ENCODE measurements around the gene ACAT2.
"Not testable (repeated sequence)": the region's sequence is repeated elsewhere in the genome, so short reads cannot be mapped to it uniquely, and the experiment has no call there.

The ACAT2 gene

DNA sequence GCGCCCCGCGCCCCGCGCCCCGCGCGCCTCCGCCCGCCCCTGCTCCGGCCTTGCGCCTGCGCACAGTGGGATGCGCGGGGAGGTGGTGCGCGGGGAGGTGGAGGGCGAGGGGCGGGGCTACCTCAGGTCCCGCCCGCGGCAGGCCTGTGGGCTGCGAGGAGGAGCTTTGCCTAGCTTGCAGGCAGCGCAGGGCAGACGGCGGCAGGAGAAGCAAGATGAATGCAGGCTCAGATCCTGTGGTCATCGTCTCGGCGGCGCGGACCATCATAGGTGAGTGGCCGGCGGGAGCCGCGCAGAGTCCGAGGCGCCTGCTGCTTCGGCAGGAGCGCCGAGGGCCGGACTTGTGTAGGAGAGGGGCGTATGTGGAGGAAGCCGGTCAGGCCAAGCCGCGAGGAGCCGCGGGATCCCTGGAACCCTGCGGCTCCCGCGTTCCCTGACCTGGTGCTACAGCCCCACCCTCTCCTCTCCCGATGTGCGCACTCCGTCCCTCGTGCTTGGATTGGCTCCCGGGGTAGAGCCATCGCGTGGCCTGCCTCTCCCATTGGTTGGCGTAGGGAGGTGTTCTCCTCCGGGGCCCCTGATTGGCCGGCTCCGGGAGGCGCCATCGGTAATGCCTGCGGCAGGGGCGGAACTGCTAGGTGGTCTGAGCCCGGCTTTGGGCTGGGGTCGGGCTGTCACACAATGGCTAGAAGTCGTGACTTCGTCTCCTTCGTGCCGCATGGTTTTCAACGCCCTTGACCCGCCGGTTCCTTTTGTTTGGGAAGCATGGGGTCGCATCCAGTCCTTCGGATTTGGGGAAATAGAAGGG, at the start of gene ACAT2:
Gene ACAT2, plus strand, starts transcription at position 173 of the 808 bp plus-strand sequence. Its CDS starts 43 bp downstream, at position 216.
- no peaks in the 10 kb centered on the region for H3K9me3 Mint-ChIP-seq
- ATAC-seq, result peak; percentile 98
- peaks cover 88% of the 10 kb centered on the region for H3K36me3 Mint-ChIP-seq
- H3K4me3 Mint-ChIP-seq, result peak within 1 kb of the TSS; percentile 74
- DNase-seq (ENCODE audit: low spot score in 2 of 2), result peak; percentile 84 to 93
- H3K4me1 Mint-ChIP-seq, result peaks cover 39% of the 10 kb centered on the region
- peak within 1 kb of the TSS; percentile 92 for H3K27ac Mint-ChIP-seq

DNA sequence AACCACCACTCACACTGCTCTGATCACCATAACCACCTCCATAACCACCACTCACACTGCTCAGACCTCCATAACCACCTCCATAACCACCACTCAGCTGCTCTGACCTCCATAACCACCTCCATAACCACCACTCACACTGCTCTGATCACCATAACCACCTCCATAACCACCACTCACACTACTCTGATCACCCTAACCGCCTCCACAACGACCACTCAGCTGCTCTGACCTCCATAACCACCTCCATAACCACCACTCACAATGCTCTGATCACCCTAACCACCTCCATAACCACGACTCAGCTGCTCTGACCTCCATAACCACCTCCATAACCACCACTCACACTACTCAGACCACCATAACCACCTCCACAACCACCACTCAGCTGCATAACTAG, 49.5 kb upstream of the ACAT2 start:
- H3K4me3 Mint-ChIP-seq, H3K4me1 Mint-ChIP-seq, H3K9me3 Mint-ChIP-seq, H3K27ac Mint-ChIP-seq, ATAC-seq, H3K36me3 Mint-ChIP-seq: not testable (repeated sequence)
- peak in 1 of 2 donors; percentile 40 for DNase-seq (ENCODE audit: low spot score in 2 of 2)

DNA sequence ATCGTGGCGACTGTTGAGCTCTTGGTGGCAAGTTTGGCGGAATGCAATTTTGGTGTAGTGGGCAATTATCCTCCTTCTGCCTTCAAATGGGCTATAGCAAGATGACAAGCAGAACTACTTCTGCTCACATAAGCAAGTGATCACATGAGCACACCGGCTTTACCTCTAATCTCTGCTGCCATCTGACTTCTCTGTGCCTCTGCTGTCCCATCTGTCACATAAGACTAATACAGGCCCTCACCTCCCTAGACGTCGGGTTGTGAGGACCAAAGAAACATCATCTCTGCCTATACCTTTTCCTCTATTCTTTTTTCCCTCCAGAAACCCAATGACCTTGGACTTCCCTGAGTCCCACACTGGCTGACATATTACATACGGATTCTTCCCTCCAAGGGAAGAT, 47.9 kb upstream of the ACAT2 start:
- no peak for ATAC-seq
- Mint-ChIP-seq H3K4me3 (no peak overlapping the region), H3K4me1 (no peaks in the 10 kb centered on the region), H3K9me3 (no peaks in the 10 kb centered on the region), H3K36me3 (no peaks in the 10 kb centered on the region), H3K27ac (no peak overlapping the region)
- no peak for DNase-seq (ENCODE audit: low spot score in 2 of 2)

DNA sequence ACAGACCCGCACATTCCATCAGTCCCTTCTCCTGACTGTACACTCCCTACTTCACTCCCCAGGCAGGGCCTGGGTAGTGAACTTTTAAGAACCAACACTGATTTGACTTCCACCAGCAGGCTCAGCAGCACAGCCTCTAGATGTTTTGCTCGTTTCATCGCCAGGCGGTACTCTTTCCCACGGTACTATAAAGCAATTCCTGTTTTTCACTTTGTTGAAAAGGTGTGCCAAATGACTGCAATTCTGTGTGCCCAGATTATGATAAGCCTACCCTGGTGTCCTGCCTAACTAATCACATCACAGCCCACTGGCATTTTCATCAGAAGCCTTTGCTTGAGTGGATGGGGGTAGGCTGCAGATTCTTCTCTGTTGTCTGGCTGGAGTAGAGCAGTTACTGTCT, 47.4 kb upstream of the ACAT2 start:
- no peak overlapping the region for H3K27ac Mint-ChIP-seq

DNA sequence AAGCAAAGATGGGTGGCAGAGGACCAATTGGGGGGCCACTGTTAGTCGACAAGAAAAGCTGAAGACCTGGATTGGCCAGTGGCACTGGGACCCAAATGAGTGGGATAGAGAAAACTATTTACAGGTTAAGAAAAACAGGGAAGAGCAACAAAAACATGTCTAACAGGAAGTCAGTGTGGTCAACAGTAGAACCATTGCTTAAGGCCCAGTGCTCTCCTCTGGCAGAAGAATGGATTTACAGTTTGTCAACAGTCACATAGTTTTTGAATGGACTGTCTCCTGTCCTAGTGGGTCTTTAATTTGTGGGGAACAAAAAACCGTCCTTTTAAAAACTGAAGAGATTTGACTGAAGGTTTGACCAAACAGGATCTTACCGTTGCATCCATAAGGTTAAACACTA, 46.7 kb upstream of the ACAT2 start:
- no peaks in the 10 kb centered on the region for H3K4me1 Mint-ChIP-seq
- H3K4me3 Mint-ChIP-seq, result no peak overlapping the region
- H3K9me3 Mint-ChIP-seq, result no peaks in the 10 kb centered on the region
- ATAC-seq (no peak), DNase-seq (ENCODE audit: low spot score in 2 of 2) (no peak)
- H3K27ac Mint-ChIP-seq, result no peak overlapping the region
- no peaks in the 10 kb centered on the region for H3K36me3 Mint-ChIP-seq

More for the DNA sequence above, 47.4 kb upstream of the ACAT2 start:
- Mint-ChIP-seq H3K36me3 (no peaks in the 10 kb centered on the region), H3K4me3 (no peak overlapping the region), H3K4me1 (no peaks in the 10 kb centered on the region), H3K9me3 (no peaks in the 10 kb centered on the region)
- ATAC-seq, result no peak
- DNase-seq (ENCODE audit: low spot score in 2 of 2), result no peak

DNA sequence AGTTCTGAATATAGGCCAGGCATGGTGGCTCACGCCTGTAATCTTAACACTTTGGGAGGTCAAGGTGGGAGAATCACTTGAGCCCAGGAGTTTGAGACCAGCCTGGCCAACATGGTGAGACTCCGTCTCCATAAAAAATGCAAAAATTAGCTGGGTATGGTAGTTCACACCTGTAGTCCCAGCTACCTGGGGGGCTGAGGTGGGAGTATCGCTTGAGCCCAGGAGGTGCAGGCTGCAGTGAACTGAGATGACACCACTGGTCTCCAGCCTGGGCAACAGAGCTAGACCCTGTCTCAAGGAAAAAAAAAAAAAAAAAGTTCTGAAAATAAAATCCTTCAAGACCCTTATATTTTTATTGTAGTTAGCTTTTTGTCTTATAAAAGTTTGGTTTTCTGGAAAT, 46.2 kb upstream of the ACAT2 start:
- DNase-seq (ENCODE audit: low spot score in 2 of 2) (peak in 1 of 2 donors; percentile 32), ATAC-seq (no peak)
- no peaks in the 10 kb centered on the region for H3K9me3 Mint-ChIP-seq
- no peak overlapping the region for H3K4me3 Mint-ChIP-seq
- no peaks in the 10 kb centered on the region for H3K36me3 Mint-ChIP-seq
- H3K4me1 Mint-ChIP-seq, result no peaks in the 10 kb centered on the region
- H3K27ac Mint-ChIP-seq, result no peak overlapping the region

DNA sequence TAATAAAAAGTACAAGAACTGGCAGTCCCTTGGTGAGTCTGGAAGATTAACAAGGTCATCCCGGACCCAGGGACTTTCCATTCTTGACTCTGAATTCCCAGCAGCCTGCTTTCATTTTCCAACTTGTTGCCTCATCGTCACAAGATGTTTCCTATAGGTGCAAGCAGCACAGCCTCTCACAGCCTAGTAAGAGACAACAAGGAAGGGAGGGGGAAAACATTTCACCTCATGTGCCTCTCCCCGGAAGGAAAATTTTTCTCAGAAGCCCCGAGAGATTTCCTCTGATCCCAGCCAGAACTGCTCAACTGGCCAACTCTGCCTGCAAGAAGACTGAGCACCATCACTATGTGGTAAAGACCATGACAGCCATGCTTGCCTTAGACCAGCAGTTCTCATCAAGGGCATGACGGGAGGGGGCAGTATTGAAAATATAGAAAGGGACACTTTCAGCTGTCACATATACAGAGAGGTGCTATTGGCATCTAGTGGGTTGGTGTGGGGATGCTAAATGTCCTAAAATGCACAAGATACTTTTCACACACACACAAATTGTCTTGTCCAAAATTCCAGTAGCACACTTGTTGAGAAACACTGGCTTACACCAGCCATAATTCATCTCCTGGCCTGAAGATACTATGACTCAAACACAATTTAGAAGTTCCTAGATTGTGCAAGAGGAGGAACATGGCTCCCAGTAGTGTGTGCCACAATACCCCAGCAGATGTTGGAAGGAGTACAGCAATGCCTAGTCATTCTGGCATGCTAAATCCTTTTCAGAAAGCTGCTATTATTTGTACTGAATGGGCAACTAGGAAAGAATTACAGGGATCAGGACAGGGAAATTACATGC, 45.4 kb upstream of the ACAT2 start:
- H3K9me3 Mint-ChIP-seq, result no peaks in the 10 kb centered on the region
- H3K4me3 Mint-ChIP-seq, result no peak overlapping the region

DNA sequence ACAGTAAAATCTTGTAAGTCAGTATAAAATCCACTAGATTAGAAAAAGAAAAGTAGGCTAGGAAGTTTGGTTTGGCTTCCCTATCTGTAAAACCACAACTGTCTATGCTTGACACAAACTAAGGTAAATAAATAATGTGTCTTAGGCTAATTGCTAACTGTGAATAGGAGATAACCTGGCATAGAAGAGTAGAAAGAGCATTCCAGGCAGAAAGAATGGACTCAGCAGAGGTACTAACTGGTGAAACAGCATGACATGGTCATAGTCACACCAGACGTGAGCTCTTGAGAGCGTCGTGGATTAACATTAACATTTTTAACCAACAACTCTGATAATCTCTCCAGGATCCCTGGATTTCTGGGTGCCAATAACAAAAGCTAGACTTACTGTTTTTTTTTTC, 43.2 kb upstream of the ACAT2 start:
- no peak for ATAC-seq
- Mint-ChIP-seq H3K9me3 (peaks cover 2% of the 10 kb centered on the region), H3K27ac (no peak overlapping the region), H3K36me3 (peaks cover 8% of the 10 kb centered on the region), H3K4me3 (no peak overlapping the region), H3K4me1 (peaks cover 6% of the 10 kb centered on the region)
- no peak for DNase-seq (ENCODE audit: low spot score in 2 of 2)

More for the DNA sequence above, 45.4 kb upstream of the ACAT2 start:
- H3K36me3 Mint-ChIP-seq, result no peaks in the 10 kb centered on the region
- DNase-seq (ENCODE audit: low spot score in 2 of 2), result peak in 1 of 2 donors; percentile 42
- H3K27ac Mint-ChIP-seq, result no peak overlapping the region
- H3K4me1 Mint-ChIP-seq, result no peaks in the 10 kb centered on the region
- no peak for ATAC-seq

DNA sequence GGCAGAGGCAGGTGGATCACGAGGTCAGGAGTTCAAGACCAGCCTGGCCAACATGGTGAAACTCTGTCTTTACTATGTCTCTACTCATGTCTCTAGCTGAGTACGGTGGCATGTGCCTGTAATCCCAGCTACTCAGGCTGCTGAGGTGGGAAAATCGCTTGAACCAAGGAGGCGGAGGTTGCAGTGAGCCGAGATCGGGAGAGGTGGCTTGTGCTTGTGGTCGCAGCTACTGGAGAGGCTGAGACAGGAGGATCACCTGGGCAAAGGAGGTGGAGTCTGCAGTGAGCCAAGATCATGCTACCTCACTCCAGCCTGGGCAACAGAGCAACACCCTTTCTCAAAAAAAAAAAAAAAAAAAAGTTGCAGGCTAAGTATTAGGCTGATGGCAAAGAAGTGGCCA, 42.6 kb upstream of the ACAT2 start:
- ATAC-seq (no peak), DNase-seq (ENCODE audit: low spot score in 2 of 2) (peak in 1 of 2 donors; percentile 33)
- Mint-ChIP-seq H3K36me3 (peaks cover 12% of the 10 kb centered on the region), H3K4me3 (no peak overlapping the region), H3K9me3 (peaks cover 2% of the 10 kb centered on the region), H3K4me1 (peaks cover 6% of the 10 kb centered on the region), H3K27ac (no peak overlapping the region)

DNA sequence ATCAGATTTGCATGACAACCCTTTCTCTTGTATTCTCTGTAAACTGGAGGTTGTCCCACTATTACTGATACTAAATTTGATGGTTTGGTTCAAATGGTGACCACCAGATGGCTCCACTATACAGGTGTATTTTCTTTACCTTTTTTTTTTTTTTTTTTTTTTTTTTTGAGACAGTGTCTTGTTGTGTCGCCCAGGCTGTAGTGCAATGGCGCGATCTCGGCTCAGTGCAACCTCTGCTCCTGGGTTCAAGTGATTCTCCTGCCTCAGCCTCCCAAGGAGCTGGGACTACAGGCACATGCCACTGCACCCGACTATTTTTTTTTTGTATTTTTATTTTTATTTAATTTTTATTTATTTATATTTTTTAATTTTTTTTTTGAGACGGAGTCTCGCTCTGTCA, 41.1 kb upstream of the ACAT2 start:
- Mint-ChIP-seq H3K9me3 (peaks cover 2% of the 10 kb centered on the region), H3K4me3 (no peak overlapping the region), H3K36me3 (peaks cover 20% of the 10 kb centered on the region), H3K4me1 (peaks cover 7% of the 10 kb centered on the region), H3K27ac (no peak overlapping the region)
- DNase-seq (ENCODE audit: low spot score in 2 of 2) (no peak), ATAC-seq (peak; percentile 45)

DNA sequence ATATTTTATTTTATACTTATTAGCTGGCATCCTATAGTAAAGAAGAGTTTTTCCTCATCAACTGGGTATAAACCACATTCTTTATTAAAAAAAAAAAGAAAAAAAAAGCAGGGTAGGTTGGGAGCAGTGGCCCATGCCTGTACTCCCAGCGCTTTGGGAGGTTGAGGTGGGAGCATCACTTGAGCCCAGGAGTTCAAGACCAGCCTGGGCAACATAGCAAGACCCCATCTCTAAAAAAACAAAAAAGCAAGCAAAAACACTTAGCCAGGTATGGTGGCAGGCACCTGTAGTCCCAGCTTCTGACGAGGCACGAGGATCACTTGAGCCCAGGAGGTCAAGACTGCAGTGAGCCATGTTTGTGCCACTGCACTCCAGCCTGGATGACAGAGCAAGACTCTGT, 39.9 kb upstream of the ACAT2 start:
- not testable (repeated sequence) for H3K4me3 Mint-ChIP-seq; H3K9me3 Mint-ChIP-seq; H3K27ac Mint-ChIP-seq; ATAC-seq; DNase-seq (ENCODE audit: low spot score in 2 of 2)
- Mint-ChIP-seq H3K36me3 (peaks cover 30% of the 10 kb centered on the region), H3K4me1 (peaks cover 16% of the 10 kb centered on the region)

DNA sequence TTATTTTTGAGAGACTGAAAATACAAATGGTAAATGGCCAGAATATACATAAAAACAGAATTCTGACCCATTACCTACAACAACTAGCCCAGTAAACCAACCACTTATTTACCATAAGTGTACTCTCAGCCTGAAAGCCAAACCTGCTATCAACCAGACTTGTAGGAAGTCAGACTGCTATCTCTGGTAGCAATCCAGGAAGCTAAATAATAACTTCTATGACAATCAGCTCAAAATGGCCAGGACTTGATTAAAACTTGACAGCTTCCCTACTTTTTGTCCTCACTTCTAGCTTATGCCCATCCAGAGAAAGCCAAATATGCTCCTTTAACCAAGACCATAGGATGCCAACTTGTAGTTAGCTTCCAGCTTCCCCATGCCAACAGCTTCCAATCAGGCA, 39.2 kb upstream of the ACAT2 start:
- peaks cover 16% of the 10 kb centered on the region for H3K4me1 Mint-ChIP-seq
- H3K27ac Mint-ChIP-seq, result no peak overlapping the region
- peaks cover 34% of the 10 kb centered on the region for H3K36me3 Mint-ChIP-seq
- H3K4me3 Mint-ChIP-seq, result no peak overlapping the region
- DNase-seq (ENCODE audit: low spot score in 2 of 2) (no peak), ATAC-seq (no peak)
- H3K9me3 Mint-ChIP-seq, result peaks cover 2% of the 10 kb centered on the region

DNA sequence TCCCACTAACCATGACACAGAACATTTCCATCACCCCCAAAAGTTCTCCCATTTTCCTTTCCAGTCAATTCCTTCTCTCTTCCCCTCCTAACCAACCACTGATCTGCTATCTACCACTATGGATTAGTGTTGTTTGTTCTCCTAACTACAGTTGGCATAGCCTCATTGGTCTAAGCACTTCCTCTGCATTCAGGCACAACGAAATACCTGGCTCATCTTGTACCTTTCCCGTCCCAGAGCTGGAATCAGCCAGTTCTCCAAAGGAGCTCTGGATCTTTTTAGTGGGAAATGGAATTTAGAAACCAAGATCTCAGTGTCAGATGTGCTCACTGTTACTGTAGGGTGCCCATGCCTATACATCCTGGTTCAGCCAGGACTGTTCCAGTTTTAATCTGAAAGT, 38.6 kb upstream of the ACAT2 start:
- Mint-ChIP-seq H3K4me3 (no peak overlapping the region), H3K27ac (no peak overlapping the region)
- no peak for ATAC-seq

DNA sequence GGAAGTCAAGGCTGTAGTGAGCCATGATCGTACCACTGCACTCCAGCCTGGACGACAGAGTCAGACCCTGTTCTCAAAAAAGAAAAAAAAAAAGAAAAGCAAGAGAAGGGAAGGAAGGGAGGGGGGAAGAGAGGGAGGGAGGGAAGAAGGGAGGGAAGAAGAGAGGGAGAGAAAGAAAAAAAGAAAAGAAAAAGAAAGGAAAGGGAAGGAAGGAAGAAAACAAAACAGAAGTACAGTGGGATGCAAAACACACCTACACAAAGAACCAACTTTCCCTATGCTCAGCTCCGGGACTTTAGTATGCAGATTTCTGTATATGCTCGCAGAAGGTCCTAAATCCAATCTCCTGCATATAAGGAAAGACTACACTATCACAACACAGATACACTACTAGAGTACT, 37.1 kb upstream of the ACAT2 start:
- no peak for ATAC-seq
- H3K27ac Mint-ChIP-seq, result no peak overlapping the region

More for the DNA sequence above, 38.6 kb upstream of the ACAT2 start:
- Mint-ChIP-seq H3K36me3 (peaks cover 40% of the 10 kb centered on the region), H3K9me3 (peaks cover 2% of the 10 kb centered on the region), H3K4me1 (peaks cover 16% of the 10 kb centered on the region)
- DNase-seq (ENCODE audit: low spot score in 2 of 2), result no peak

DNA sequence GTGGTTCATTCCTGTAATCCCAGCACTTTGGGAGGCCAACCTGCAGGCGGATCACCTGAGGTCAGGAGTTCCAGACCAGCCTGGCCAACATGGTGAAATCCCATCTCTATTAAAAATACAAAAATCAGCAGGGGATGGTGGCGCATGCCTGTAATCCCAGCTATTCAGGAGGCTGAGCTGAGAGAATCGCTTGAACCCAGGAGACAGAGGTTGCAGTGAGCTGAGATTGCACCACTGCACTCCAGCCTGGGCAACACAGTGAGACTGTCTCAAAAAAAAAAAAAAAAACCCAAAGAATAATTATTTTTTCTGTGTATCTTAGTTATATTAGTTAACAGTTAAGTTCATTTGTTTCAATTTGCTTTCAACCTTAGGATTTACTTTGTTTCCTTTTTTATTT, 36.6 kb upstream of the ACAT2 start:
- H3K9me3 Mint-ChIP-seq; ATAC-seq; H3K27ac Mint-ChIP-seq; DNase-seq (ENCODE audit: low spot score in 2 of 2): not testable (repeated sequence)
- H3K4me1 Mint-ChIP-seq, result peaks cover 25% of the 10 kb centered on the region
- H3K4me3 Mint-ChIP-seq, result peak overlapping the region; percentile 20
- H3K36me3 Mint-ChIP-seq, result peaks cover 59% of the 10 kb centered on the region

More for the DNA sequence above, 37.1 kb upstream of the ACAT2 start:
- Mint-ChIP-seq H3K4me1 (peaks cover 25% of the 10 kb centered on the region), H3K9me3 (peaks cover 2% of the 10 kb centered on the region), H3K36me3 (peaks cover 55% of the 10 kb centered on the region), H3K4me3 (peak overlapping the region; percentile 20)
- DNase-seq (ENCODE audit: low spot score in 2 of 2), result no peak
